NCI-H2029 treated with DMSO at 0.1 percent for 48 hours (cell line): Measurements from ENCODE around the gene TGFB3.
"Not testable (repeated sequence)": the region's sequence is repeated elsewhere in the genome, so short reads cannot be mapped to it uniquely, and the experiment has no call there.

ENCODE experiments used
- DNase-seq: peaks from one replicate; lab custom pipeline; 2025; lab: John Stamatoyannopoulos, UW

The TGFB3 gene

DNA sequence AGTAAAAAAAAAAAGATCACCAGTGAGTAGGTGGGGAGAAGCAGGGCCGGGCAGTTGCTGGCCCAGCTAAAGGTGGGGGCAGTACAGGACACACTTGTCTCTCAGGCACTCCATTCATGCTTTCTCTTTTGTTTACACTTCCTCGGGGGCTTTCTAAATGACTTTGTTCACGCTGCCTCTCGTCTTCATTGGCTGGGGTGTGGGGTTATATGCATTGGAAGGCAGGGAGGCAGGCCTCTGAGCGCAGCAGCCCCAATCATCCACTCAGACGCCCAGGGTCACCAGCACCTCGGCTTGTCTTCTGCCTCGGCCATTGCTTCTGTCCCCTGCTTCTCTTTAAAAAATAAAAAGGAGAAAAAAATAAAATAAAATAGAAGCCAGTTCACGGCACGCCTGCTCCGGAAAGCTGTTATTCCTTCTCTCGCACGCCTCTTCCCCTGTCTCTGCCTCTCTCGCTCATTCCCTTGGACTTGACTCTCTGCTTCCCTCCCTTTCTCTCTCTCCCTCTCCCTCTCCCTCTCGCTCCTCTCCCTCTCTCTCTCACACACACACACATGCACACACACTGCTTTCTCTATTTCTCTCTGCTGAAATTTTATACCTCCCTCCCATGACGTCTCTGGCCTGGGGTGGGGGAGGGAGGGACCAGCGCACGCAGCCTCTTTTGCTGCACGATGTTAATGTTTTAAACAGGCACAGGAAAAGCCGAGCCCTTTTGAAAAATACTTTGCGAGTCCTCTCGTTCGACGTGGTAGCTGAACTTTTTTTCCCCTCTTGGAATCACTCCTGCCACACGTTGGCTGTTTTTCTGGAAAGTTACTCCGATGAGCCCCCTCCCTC, at the start of gene TGFB3:
TGFB3 (minus strand) TSS at position 570 of the 840 bp plus-strand sequence. CDS start 1,102 bp downstream, outside the sequence.
- peak; percentile 24 for DNase-seq

DNA sequence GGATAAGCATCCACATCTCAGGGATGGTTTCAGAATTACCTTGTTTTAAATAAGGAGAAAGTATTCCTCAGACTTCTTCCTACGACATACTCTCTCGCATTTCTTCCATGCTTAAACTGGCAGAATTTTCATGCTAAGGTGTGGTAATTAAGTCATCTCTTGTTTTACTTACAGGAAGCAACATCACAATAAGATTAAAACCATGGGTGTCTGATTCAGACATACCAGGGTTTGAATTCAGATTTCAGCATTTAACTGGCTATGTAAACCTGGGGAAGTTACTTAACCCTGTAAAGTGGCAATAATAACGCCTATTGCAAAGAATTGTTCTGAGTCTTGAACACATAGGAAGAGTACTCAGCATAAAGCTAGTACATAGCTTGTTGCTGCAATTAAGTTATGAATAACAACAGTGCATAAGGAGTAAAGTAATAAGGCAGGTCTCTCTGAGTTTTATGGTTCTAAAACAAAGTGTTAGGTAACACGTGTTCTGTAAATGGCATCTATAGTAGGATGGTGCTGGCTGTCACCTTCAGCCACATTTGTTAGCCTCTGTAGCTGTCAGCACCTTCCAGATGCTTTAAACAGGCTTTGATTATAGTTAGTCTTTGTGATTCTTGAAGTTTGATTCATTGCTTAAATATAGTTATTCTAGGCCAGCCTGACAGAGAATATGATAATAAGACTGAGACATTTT, 42.6 kb upstream of the TGFB3 start:
- no peak for DNase-seq

DNA sequence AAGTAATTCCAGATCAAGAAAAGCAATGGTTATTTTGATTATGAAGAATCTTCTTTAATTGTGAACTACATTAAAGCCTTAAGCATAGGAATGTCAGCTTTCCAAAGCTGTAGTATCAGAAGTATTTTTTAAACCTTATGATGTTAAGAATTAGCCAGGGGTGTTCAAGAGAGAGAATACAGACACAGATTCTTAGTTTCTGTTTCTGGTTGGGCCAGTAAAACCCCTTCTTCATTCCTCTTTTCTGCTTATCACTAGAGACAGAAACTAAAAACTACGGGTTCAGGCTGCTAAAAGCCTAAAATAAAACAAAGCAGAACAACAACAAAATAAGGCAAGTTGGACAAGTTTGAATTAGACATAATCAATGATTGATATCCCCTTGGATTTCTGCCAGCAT, 42.0 kb upstream of the TGFB3 start:
- no peak for DNase-seq

DNA sequence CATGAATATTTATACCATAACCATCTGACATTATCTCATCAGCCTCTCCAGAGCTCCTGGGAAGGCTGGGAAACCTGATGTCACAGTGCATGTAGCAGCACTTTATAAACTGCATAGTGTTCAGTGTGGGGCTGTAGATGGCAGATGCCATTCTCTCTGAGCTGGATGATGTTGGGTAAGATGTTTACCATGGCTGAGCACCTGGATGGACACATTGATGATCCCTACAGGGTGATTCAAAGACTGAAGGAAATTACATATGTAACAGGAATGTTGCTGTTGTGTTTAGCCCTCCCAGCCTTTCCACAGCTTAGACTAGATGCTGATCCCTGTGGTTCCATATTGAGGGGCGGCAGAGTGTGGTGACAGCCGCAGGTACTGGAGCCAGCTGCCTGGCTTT, 41.2 kb upstream of the TGFB3 start:
- DNase-seq = no peak

DNA sequence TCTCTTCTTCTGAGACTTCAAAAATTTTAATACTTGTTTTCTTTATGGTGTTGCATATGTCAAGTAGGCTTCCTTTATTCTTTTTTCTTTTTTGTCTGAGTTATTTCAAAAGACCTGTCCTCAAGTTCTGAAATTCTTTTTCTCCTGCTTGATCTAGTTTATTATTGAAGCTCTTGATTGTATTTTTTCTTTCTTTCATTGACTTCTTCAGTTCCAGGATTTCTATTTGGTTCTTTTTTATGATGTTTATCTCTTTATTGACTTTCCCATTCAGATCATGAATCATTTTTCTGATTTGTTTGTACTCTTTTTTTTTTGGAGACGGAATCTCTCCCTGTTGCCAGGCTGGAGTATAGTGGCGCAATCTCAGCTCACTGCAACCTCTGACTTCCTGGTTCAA, 37.9 kb upstream of the TGFB3 start:
- DNase-seq = no peak

DNA sequence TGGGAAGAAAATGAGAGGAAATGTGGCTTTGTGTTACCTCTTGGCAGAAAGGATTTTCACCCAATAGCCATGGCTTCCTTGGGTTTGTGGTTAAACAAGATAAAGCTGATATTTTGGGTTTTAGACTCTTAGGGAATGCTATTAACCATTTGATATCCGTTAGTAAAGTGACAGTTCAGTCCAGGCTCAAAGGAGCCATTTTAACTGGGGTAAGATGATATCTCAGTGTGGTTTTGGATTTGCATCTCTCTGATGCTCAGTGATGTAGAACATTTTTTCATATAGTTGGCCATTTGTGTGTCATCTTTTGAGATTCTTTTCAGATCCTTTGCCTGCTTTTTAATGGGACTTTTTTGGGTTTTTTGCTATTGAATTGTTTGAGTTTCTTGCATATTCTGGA, 33.9 kb upstream of the TGFB3 start:
- DNase-seq = no peak

DNA sequence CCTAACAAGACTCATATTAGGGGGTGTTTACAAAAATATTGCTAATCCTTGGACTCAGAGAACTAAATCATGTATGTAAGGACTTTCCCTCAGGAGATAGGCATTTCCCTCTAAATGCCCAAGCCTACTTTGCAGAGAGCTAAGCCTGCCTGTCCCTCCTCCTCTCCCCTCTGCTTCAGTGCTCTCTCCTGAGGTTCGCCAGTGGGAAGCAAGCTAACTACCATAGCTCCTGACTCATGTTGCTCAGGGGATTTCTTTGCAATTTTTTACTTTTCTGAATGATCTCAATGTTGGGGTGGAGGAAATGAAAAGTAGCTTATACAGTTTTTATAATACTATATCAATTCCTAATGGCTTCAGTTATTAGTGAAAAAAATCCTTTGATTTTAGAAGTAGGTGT, 33.4 kb upstream of the TGFB3 start:
- DNase-seq = no peak

DNA sequence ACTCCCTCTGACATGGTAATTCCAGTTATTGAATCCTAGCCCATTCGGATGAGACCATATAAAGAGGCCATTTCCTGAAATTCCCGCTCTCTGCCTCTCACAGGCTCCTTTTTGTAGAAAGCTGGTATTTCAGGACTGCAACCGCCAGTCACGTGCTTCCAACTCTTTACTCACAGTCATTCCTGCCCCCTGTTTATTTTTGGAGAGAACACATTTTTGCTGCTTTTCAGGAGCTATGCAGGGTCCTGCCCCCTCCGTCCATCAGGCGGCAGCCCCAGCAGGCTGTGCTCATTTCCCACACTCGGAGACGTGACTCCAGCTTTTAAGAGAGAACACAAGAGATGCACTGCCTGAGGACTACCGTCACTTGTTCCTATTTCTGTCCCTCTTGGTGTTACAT, 30.6 kb upstream of the TGFB3 start:
- DNase-seq = no peak

DNA sequence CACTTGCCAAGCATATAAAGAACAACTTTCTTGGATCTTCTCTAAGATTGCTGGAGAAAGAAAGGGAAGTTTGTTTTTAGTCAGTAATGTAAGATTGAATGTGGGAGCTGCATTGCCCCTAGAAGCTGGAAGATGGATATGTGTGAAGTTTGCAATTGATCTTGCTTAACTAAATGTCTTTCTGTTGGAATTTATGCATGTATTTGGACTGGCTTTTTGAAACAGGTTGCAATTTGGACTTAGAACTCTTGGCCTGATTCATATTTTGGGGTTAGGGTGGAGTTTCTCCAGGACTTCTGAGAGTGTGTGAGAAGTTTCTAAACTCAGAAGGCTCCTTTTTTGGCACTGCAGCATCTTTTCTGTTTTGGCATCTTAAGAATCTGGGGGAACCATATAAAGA, 30.1 kb upstream of the TGFB3 start:
- DNase-seq = no peak

DNA sequence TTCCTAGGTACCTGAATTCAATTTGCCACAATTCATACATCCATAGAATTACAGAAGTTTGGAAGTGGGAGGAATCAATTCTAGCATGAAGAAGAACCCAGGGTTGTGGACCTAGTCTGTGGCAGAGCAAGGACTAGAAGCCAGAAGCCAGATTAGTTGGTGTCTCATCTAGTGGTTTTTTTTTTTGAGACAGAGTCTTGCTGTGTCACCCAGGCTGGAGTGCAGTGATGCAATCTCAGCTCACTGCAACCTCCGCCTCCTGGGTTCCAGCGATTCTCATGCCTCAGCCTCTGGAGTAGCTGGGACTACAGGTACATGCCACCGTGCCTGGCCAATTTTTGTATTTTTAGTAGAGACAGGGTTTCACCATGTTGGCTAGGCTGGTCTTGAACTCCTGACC, 27.8 kb upstream of the TGFB3 start:
- DNase-seq = not testable (repeated sequence)

DNA sequence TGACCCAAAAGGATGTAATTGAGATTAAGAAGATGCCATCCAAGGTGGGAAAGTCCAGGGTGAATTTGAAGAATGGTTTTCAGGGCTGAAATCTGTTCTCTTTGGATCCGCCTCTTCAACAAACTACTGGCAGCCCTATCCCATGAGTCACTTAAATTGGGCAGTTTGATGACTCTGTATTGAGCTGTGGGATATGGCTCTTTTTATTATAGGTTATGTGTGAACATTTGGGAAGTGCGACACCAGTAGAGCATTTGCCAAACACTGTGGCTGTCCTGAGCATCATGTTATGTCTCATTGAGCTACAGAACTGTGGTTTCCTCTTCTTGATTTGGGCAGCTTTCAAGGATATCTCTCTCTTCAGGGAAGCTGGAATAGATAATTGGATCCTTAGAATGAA, 26.1 kb upstream of the TGFB3 start:
- DNase-seq = no peak

DNA sequence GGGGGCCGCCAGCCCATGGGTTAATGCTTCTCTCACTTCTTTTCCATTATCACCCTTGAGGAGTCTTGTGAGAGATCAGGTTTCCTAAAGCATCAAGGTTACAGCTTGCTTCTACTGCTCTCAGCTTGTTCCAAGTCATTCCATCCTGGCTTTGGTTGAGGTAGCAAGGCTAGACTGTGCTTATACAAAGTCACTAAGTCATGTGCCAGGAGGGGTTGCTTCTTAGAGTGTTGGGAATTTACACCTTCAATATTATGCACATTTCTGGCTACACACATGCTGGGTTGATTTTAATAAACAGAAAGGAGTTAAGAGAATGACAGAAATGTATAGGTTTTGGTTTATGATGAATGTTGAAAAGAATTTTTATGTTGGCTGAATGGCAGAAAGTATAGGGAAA, 25.6 kb upstream of the TGFB3 start:
- DNase-seq = no peak

DNA sequence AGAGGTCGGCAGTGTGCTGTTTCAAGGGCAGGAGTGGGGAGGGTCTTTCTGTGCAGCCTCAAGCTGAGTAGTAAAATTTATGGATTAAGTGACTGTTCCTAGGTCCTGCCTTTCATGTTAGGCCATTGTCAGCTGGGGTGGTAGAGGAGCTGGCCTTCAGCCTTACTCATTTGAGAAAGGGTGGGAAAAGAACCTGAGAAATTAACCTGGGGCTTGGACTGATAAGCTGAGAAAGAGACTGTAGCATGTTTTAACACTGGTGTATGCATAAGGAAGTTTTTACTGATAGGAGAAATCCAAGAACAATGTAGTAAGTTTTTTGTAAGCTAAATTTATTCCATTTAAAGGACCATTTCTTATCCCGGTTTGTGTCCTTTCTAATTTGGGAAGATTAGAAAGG, 24.5 kb upstream of the TGFB3 start:
- DNase-seq = no peak

DNA sequence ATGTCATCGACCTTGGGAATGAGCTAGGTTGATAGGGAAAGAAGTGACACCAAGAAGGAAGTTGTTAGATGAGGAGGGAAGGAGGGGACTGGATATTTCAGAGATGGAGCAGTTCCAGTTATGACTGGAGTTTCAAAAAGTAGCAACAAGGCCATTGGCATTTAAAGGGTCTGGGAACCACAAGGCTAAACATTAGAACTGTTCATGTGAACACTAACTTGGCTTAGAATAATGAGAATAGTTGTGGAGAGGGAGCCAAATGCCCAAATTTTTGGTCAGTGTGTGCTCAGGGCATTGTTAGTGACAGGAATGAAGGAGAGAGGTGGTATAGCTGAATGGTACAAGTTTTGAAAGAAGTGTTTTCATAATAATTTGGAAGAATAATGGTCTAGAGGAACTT, 20.6 kb upstream of the TGFB3 start:
- DNase-seq = no peak

DNA sequence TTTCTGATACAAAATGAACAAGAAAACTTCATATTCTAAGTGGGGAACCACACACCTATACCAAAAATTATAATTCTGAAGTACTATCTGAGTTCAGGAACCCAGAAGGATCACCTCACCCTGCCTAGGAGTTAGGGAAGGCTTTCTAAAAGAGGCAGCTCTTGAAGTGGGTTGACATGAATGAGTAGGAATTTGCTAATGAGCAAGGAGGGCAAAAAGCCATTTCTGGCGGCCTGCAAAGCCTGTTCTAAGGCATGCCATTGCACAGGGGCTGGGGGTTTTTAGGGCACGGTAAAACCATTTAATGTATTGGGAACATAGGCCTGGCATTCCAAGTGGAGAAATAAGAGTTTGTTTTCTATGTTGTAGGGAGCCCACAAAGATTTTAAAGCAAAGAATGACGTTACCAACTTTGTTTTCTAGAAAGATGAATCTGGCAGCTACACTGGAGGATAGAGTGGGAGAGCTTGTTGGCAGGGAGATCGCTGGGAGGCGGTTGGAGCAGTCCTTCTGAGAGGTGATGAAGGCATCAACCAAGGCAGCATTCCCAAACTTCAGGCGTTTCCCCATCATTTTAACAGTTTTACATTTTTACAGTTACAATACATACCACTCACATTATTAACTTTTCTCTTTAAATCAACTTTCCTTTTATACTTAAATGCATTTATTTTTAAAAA, 17.9 kb upstream of the TGFB3 start:
- no peak for DNase-seq

DNA sequence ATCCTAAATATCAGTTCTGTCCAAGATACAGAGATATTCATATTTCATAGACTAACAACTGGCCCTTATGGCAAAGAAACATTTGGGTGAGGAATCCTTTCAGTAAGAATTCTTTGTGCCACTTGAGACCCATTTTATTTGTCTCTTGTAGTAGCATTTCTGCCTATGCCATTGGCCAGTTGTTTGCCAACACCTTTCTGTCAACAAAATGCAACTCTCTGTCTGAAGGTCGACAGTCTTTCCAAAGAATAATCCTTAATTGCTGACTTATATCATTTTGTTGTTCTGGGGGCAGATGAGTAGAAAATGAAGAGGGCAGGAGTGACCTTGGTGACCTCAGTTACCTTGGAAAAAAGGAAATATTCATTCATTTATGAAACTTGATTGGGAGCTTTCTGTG, 14.7 kb upstream of the TGFB3 start:
- no peak for DNase-seq

DNA sequence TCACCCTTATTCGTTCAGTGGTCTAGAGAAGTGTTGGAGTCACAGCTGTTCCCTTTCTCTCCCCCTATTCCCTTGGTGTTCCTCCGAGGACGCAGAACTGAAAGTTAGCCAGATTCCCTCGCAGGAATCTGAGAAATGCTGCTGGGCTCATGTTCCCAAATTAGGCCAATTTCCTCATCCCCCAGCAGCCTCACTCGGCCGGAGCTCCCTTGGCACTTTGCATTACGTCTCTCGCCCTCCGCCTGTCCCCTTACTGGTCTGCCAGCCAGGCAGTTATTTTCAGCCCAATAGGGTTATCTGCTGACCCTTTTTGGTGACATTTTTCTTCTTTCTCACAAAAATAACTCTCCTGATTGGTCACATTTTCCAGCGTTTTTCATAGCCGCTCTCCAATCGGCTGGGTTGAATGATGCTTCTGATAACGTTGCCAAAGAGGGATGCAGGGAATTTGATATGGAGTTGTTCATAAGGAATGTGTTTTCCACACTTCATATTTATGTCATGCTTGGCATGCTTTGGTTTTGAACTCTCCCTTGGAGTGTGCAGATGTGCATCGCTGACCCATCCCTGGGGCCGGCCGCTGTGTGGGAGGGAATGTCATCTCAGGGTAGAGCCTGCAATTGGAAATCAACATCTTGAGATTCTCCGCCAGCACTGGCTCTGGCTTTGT, 13.7 kb upstream of the TGFB3 start:
- no peak for DNase-seq

DNA sequence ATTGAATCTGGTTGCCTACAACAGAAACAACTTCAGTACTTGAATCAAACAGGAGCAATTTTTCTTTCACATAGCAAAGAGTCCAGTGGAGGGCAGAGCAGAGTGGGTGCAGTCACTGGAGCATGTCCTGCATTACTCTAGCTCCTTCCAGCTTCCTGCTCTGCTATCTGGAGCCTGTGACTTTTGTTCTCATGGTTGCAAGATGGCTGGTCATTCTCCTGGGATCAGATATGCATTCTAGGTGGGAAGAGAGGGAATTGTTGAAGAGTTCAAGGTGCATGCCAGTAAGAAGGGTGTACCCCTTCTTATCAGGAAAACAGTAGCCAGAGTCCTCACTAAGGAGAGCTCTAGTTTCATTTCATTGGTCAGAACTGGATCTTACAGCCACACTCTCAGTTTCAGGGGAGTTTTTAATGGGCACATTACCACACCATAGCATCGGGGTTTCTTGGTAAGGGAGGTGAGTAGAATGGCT, 11.8 kb upstream of the TGFB3 start:
- DNase-seq = no peak

DNA sequence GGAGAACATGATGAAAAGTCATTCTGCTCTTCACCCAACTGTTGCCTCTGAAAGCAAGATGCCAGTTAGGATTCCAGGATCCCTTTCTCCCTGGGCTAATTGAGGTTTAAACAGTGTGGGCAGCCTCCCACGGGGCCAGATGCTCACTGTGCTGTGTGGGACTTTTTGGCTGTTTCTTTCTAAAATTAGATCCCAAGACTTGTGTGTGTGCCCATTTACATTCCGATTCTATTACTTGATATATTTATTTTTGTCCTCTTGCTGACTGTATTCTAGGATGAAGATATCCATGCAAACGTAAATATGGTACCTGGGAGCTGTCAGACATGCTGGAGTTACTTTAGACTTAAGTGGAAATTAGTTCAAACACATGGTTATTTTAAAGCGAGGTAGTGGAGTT, 10.0 kb upstream of the TGFB3 start:
- DNase-seq = no peak

DNA sequence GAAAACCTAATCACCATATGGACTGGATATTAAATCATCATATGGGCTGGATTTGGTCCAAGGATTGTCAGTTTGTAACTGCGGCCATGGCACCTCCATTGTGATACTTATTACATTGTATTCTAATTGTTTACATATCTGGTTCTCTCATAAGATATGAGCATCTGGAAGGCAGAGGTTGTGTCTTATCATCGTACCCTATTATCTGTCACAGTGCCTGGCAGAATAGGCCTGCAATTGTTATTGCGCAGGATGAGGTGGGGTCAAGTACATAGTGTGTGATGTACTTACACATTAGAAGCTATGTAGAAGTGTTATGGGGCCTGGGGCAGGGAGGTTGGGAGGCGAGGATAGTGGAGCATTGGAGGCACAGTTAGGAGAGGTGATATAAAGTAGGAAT, 8.5 kb upstream of the TGFB3 start:
- DNase-seq = no peak

DNA sequence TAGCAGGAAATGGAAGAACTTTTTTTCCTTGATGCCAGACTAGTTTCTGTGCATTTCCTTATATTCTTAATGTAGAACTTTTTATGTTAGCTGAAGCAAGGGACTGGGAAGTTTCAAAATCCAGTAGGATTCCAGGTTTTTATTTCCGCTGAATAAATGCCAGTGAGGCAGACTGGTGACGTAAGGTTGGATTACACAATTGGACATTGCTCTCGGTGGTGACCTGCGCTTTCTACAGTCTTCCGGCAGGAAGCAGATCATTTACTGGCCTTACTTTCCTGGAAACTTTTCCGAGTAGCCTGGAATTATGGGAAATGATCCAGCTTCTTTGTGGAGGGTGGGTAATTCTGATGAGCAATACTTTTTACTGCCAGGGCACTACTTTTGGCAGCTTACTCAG, 7.3 kb upstream of the TGFB3 start:
- no peak for DNase-seq

DNA sequence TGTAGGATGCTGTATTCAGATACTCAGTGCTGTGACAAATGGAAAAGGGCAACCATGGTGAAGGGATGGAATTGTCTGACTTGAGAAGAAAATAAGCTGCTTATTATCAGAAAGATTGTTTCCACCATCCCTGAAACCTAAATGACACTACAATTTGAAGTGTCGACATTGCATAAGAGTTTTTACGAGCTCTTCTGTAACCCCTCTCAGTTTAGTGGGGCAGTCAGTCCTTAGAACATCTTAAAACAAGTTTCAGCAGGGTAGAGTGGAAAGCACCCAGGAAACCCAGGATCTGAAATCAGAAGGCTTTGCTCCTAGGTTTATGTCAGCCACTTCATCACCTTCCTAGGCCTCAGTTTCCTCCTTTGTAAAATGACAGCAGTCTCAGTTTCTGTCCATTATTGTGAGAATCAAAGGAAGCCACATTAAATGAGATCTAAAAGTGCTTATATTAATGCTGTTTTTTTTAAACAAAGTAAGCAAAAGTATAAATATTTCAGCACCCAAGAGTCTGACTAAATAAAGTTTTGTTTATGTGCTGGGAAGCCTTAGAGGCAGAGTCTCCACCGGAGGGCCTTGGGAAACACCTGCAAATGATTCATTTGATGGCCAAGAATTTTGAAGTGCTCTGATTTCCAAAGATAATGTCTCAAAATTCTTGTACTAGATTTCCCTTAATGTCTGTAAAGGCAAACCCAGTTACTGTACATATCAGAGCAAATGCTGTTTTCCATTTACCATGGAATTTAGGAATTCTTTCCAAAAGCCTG, 5.6 kb upstream of the TGFB3 start:
- DNase-seq = no peak
